NT2/D1 (cell line): ENCODE results near the gene IGFALS.

Experiments
- SUZ12 ChIP-seq: IDR thresholded peaks from 2 replicates; pipeline ENCODE4 v1.6.1; 2011; ENCODE audit not compliant: insufficient read length, insufficient read depth; ENCODE audit errors: extremely low read depth
- YY1 ChIP-seq: IDR thresholded peaks from 2 replicates; pipeline ENCODE4 v1.6.1; 2011; ENCODE audit not compliant: insufficient read length, insufficient read depth
- ZNF274 ChIP-seq: IDR thresholded peaks from 2 replicates; pipeline ENCODE4 v1.6.1; 2011; ENCODE audit warnings: mild to moderate bottlenecking, low read depth, low read length

- TF ChIP-seq YY1 (no peak), SUZ12 (no peak), ZNF274 (no peak)
These were observed 19.2 kb upstream of the IGFALS start for GRCh38 chr16:1812732-1813163.
